H1 (cell line): Measurements from ENCODE around the gene FIG4.

Experiments used
- ATF3 ChIP-seq: IDR thresholded peaks from 2 replicates; pipeline ENCODE4 v1.6.1; 2011; ENCODE audit warnings: low read depth, mild to moderate bottlenecking, low read length; ENCODE audit not compliant: insufficient read depth
- CTCF ChIP-seq, 3 experiments: IDR thresholded peaks; 1 replicate in 2 of 3; 2 replicates in 1 of 3; pipeline versions ENCODE4 v1.5.1 to v1.6.1; 2011; ENCODE audit warnings: low read length in 3 of 3, mild to moderate bottlenecking in 3 of 3, inconsistent platforms in 2 of 3, low read depth in 1 of 3, moderate library complexity in 1 of 3; ENCODE audit not compliant: insufficient read depth in 1 of 3; ENCODE audit errors: control extremely low read depth in 1 of 3
- EZH2 ChIP-seq: fragments of 200-600 bp; sonication (generic); IDR thresholded peaks from 2 replicates; pipeline ENCODE4 v1.7.1; 2012; ENCODE audit warnings: low read depth, mild to moderate bottlenecking, moderate library complexity, low read length, inconsistent platforms; ENCODE audit not compliant: severe bottlenecking
- FOSL1 ChIP-seq: IDR thresholded peaks from 2 replicates; pipeline ENCODE4 v1.6.1; 2011; ENCODE audit warnings: mild to moderate bottlenecking, low read depth, low read length, moderate library complexity; ENCODE audit not compliant: insufficient read depth
- JUN ChIP-seq: IDR thresholded peaks from 2 replicates; pipeline ENCODE4 v1.6.1; 2011; ENCODE audit warnings: low read depth, mild to moderate bottlenecking, improper control_type of control experiment, low read length
- KDM4A ChIP-seq: IDR thresholded peaks from one replicate; pipeline ENCODE4 v1.7.1; 2012; ENCODE audit warnings: low read depth, mild to moderate bottlenecking, moderate library complexity, low read length, inconsistent platforms; ENCODE audit not compliant: severe bottlenecking
- RAD21 ChIP-seq, 2 experiments: IDR thresholded peaks in 1 of 2; conservative IDR thresholded peaks in 1 of 2; 2 replicates each; pipeline ENCODE4 v1.6.1; 2011; ENCODE audit warnings: low read depth in 2 of 2, low read length in 2 of 2, improper control_type of control experiment in 1 of 2, inconsistent platforms in 1 of 2, mild to moderate bottlenecking in 1 of 2, moderate library complexity in 1 of 2
- SIRT6 ChIP-seq: IDR thresholded peaks from one replicate; pipeline ENCODE4 v1.7.1; 2012; ENCODE audit warnings: low read length, inconsistent platforms
- SRF ChIP-seq: IDR thresholded peaks from 2 replicates; pipeline ENCODE4 v1.6.1; 2011; ENCODE audit warnings: mild to moderate bottlenecking, low read depth, low read length, moderate library complexity
- SUZ12 ChIP-seq: fragments of 200-600 bp; sonication (generic); IDR thresholded peaks from 2 replicates; pipeline ENCODE4 v1.6.1; 2012; ENCODE audit warnings: mild to moderate bottlenecking, inconsistent platforms, low read length, moderate library complexity, mixed read lengths
- TAF1 ChIP-seq: IDR thresholded peaks from 2 replicates; pipeline ENCODE4 v1.6.1; 2011; ENCODE audit warnings: mild to moderate bottlenecking, low read depth, low read length
- YY1 ChIP-seq: IDR thresholded peaks from 2 replicates; pipeline ENCODE4 v1.6.1; 2011; ENCODE audit warnings: low read depth, mild to moderate bottlenecking, low read length
- ZNF274 ChIP-seq: IDR thresholded peaks from 2 replicates; pipeline ENCODE4 v1.7.0; 2012; ENCODE audit warnings: low read length, borderline replicate concordance; ENCODE audit errors: extremely low read depth

GRCh38 chr6:109874086-109874485 is 183.0 kb downstream of the FIG4 start:
- TF ChIP-seq YY1 (no peak), EZH2 (no peak), CTCF (IDR thresholded peaks at IDR 0.05; ENCODE audit: control extremely low read depth in 1 of 3, insufficient read depth in 1 of 3, low read depth in 1 of 3, low read length in 3 of 3) (no peak), ZNF274 (no peak), TAF1 (no peak), SRF (no peak), ATF3 (no peak), FOSL1 (no peak), JUN (no peak), SIRT6 (no peak), SUZ12 (no peak), KDM4A (no peak), RAD21 (IDR thresholded peaks at IDR 0.05 in 1 of 2, conservative IDR thresholded peaks at IDR 0.05 in 1 of 2; ENCODE audit: low read depth in 2 of 2, low read length in 2 of 2) (no peak)
